GM12801 (cell line): ENCODE results near the gene SMLR1.

ENCODE experiments used
- CTCF ChIP-seq: IDR thresholded peaks from one replicate; pipeline ENCODE4 v1.5.1; 2011; ENCODE audit warnings: control low read depth; ENCODE audit not compliant: insufficient read length; ENCODE audit errors: extremely low read depth

SMLR1 gene

DNA sequence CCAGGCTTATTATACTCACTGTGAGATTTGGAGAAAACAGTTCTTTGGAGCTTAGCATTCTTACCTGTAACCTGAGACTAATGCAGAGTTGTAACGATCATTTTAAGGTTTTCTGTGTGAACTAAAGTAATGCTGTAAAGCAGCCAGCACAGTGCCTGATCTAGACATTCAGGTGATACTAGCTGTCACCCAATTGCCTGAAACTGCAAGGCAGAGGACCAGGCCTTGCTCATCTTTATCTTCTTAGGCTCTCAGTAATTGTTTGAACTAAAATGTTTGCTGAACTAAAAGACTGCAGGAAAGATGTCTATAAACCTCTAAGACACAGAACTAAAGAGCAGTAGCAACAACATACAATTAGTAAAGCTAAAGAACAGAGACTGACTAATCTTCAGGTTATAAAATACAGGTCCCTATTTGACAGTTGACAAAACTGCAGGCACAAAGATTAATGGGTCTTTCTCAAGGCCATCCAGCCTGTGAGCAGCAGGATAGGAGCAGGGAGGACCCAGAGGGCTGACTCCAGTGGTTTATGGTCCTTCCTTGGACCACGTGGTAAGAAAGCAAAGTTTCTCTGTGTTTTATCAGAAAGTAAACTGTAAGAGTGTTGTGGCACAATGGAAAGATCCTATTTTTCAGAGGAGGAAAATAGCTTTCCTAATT, 31.4 kb downstream of the SMLR1 start:
- TF ChIP-seq CTCF = no peak

DNA sequence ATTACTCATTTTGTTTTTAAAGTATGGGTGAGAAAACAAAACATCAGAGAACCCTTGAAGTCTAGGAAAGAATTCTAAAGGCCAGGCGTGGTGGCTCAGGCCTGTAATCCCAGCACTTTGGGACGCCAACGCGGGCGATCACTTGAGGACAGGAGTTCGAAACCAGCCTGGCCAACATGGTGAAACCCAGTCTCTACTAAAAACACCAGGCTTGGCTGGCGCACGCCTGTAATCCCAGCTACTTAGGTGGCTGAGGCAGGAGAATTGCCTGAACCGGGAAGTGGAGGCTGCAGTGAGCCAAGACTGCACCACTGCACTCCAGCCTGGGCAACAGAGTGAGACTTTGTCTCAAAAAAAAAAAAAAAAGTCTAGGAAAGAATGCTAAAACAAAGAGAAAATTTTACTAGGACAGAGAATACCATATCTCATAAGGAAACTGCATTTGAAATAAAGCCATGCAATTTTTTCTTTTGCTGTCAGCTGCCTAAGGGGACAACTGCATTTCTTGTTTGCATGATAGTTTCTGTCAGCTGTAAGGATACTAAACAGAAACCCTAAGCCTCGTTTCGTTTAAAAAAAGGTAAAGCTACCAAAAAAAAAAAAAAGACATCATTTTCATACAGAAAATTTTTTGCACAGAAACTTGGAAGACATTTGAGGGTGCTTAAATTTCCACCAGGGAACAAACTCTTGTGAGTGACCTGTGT, 32.1 kb downstream of the SMLR1 start:
- TF ChIP-seq CTCF = no peak

DNA sequence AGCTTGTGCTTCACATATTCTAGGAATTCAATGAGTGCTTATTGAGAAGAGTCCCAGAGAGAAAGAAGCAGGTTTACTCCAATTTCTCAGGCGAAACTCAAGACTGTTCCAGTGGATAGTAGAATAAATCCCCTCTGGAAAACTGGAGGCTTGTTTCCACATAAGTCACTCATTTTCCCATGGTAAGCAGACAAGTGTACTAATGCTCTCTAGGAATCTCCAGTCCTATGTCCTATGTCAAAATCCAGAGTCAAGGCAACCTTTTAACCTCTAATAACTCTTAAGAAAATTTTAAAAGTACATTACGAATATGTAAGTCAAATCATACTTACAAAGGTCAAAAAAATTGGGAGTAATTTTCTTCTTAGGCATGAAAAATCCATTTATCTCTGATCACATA, 35.2 kb downstream of the SMLR1 start:
- TF ChIP-seq CTCF = no peak

DNA sequence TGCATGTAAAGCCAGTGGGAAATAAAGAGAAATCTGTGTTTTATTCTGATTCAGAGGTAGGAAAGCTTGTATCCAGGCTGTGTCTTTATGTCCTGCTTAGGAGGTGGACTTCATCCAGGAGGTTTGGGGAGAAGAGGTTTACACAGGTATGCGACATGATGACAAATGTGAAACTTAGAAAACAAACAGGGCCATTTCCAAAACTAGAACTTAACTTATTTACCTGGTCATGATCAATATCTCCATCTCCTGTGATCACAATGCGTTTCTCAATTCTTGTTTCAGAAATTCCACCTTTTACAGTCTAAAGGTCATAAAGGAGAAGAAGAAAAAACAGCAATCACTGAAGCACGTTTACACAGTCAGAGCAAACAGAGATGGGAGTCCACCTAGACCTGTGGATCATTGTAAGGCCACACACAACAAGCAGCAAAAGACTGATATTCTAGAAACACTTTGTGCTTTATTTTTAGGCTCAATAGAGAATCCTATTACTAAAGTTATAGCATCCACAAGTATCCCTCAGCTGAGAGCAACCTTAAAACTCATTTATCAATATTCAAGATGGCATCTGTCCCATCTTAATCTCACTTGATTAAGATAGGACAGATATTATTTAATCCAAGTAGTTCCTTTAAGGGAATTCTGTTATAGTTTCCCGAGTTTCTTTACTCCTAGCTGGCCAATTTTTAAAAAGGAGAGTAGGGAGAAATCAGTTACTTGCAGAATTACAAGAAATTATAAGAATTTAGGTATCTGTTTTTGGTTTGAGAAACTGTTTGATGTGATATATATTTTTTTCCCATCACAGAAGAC, 36.4 kb downstream of the SMLR1 start:
- no peak for TF ChIP-seq CTCF

DNA sequence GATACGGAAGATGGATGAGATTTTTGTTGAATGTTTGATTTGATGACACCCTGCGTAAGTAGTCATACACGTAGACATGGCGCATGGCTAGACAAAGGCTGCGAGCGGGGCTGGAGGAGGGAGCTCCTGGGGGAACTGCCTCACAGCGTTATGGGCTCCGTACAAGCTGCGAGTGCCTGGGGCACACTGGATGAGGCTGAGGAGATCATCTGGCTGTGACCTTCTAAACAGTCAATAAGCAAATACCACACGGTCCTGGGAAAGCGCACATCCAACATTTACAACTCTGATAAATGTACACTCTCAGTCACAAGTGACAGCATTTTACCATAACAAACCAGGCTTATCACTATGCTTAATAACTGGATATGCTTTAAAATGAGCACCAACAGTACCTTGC, 37.1 kb downstream of the SMLR1 start:
- TF ChIP-seq CTCF = no peak

DNA sequence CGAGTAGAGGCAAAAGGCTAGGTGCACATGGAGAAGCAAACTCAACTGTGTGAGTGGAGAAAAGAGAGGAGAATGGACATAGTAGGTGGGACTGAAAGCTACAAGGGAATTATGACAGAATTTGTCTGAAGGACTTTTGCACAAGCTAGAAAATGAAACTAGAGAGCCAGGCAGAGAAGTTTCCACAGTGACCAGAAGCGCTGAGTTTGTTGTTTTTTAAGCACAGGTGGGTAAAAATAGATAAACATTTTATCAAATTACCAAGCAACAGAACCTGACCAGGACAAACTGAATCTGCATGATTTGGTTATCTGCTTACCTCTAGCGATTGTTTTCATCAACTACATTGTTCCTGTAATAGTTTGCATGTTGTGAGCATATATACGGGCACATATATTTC, 38.6 kb downstream of the SMLR1 start:
- no peak for TF ChIP-seq CTCF

- no peak for TF ChIP-seq CTCF
Measured at GRCh38 chr6:130869681-130870080, 42.5 kb downstream of the SMLR1 start.
